Activated naive CD8-positive, alpha-beta T cell treated with anti-CD3 and anti-CD28 coated beads, Interleukin-2, amount 50 U/mL, for 16 hours (primary cell): ENCODE results near the gene HAGHL.
"Not testable (repeated sequence)": the region's sequence is repeated elsewhere in the genome, so short reads cannot be mapped to it uniquely, and the experiment has no call there.

Source experiments
- DNase-seq: peaks from one replicate; pipeline ENCODE4 v3.0.0-alpha.2; 2020; ENCODE audit warnings: low read depth, low spot score

Gene HAGHL

GRCh38 chr16:687499-687898 lies 39.4 kb upstream of the HAGHL start:
- DNase-seq = no peak

DNA sequence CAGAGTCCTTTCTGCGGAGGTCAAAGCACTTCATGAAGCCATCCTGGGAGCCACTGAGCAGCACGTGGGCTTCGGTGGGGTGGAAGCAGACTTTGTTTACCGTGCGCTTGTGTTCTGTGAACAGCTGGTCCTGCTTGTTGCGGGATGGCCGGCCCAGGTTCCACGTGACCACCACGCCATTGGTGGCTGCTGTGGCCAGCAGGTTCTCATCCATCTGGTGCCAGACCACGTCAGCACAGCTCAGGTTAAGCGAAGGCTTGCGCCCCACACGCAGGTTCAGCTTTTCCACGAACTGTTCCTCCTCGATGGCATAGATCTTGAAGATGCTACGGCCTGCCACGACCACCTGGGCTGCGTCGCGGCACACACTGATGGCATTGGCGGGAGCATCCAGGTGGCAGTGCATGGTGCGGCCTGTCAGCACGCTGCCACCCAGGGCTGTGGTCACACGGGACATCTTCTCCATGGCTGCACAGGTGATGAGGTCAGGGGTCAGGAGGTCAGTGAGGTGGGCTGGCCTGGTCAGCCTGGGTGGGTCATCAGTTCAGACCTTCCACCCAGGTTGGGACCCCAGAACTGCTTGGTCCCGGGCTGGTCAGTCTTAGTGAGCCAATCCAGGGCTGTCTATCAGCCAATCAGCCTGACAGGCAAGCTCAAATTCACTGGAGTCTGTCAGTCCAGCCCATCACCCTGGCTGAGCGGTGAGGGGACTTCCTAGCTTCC lies 37.6 kb upstream of the HAGHL start:
- no peak for DNase-seq

DNA sequence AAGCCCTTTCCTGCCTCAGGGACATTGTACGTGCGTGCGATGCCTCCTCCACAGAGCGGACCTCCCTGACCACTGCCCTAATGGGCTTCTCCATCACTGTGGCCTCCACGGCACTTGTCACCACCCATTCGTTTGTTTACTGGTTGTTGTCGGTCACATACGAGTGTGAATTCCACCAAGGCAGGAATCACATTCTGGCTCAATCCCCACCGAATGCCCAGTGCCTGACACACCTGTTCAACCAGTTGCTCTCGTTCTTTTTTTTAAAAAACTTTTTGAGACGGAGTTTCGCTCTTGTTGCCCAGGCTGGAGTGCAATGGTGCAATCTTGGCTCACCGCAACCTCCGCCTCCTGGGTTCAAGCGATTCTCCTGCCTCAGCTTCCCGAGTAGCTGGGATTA lies 35.7 kb upstream of the HAGHL start:
- not testable (repeated sequence) for DNase-seq

- no peak for DNase-seq
Observed at GRCh38 chr16:692356-693108, 34.4 kb upstream of the HAGHL start.

- no peak for DNase-seq
Observed at GRCh38 chr16:693364-693763, 33.5 kb upstream of the HAGHL start.

DNA sequence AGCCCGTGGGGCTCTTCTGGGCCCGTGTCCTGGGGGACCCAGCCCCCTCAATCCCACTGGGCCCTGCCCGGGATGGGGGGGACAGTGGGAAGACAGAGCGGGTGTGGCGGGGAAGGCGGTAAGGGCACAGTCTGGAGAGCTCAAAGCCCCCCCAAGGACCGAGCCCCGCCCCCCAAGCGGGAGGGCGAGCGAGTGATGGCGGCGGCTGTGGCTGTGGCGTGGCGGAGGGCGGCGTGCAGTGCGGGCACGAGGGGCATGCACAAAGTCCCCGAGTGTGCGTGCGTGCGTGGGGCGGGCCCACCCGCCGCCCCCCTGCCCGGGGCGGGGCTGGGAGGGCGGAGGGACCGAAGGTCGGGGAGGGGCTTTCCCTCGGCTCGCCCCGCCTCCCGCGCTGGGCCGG lies 33.1 kb upstream of the HAGHL start:
- no peak for DNase-seq

- DNase-seq = no peak
Observed at GRCh38 chr16:694187-694862, 32.6 kb upstream of the HAGHL start.

DNA sequence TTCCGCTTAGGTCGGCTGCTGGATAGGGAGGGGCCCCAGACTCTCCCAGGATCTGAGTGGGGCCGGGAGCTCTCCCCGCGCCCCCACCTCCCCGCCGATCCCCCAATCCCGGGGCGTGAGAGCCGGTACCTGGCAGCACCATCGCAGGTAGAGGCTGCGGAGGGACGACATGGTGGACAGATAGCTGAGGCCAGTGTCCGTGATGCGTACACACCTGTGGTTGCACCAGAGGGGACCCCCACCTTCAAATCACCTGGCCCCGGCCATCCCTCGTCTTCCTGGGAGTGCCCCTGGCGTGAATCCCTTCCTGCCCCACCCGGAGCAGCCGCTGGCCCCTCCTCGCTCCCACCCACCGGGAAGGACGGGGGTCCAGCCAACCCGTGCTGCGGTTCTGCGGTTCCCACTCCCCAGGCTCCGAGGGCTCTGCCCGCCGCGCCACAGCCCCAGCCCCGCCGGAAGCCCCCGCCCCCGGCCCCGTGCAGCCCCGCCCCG lies 32.0 kb upstream of the HAGHL start:
- DNase-seq = no peak

DNA sequence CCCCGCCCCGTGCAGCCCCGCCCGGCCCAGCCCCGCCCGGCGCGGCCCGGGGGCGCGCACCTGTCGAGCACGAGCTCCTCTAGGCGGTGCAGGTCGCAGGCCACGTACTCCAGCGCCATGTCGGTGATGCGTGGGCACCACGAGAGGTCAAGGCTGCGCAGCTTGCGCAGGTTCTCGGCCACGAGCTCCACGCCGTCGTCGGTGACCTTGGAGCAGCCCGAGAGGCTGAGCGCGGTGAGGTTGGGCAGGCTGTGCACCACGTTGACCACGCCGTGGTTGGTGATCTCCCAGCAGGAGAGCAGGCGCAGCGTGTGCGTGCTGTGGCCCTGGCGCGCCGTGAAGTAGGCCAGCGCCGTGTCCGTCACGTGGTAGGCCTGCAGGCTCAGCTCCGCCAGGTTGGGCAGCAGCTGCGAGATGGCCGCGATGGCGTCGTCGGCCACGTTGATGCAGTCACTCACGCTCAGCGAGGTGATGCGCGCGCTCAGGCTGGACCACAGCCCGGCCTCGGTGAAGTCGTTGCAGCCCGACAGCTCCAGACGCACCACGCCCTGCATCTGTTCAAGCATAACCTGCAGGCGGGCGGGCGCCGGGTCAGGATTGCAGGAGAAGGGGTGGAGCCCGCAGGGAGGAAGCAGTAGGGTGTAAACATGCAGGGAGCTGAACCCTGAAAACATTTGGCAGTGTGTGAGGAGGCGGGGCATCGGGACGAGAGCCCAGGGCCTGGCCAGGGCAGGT lies 31.4 kb upstream of the HAGHL start:
- DNase-seq = no peak

GRCh38 chr16:698911-699671 lies 27.8 kb upstream of the HAGHL start:
- DNase-seq = no peak

DNA sequence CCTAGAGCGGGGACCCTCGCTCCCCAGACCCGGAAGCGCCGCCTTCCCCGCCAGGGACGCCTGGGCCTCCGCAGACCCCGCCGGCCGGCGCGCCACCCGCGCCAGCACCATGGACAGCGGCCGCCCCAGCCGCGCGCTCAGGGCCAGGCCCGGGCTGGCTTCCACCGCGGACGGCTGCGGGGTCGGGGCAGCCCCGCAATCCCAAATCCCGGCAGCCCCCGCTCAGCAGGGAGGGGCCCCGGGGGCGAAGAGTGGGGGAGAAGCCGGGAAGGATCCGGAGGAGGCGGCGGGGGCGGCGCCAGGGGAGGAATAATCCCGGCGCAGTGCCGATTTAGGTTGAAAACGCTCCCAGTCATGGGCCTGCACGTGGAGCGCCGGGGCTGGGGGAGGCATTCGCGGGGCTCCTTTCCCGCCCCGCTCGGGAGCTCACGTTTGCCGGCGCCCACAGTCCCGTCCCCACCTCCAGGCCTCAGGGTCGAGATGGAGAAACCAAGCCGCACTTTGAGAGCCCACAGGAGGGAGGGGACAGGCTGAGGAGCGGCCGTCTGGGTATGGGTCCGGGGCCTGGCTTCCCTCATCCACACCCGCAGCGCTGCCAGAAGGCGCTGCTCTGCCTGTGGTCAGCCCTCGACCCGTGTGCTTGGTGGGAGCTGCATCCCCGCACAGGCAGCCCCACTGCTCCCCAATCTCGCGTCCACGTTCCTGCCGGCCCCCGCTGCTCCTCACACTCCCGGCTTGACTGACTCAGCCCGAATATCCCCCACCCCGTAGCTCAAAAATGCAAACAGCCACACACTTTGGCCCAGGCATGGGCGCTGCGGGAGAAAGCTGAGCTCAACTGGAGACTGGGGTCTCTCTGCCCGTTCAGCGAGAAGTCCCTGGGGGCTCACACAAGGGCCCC lies 26.0 kb upstream of the HAGHL start:
- DNase-seq = no peak

GRCh38 chr16:702341-702740 lies 24.6 kb upstream of the HAGHL start:
- DNase-seq = no peak

- no peak for DNase-seq
Observed at GRCh38 chr16:703406-703805, 23.5 kb upstream of the HAGHL start.

DNA sequence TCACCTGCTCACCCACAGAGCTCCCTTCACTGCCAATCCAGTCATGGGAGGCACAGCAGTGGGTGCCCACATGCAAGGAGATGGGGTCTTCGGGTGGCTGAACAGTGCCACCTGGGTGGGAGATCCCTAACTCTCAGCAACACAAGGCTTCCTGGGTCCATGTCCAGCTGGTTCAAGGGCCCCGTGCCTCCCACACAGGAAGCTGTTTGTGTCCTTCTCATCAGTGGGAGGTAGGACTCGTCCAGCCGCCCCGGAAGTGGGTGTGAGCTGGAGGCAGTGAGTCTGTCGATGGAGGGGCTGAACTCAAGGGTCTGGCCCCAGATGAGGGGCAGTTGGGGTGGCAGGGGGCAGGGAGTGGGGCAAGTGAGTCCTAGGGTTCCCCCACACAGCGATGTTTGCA lies 22.9 kb upstream of the HAGHL start:
- DNase-seq = no peak

- no peak for DNase-seq
Observed at GRCh38 chr16:704552-705380, 22.1 kb upstream of the HAGHL start.

DNA sequence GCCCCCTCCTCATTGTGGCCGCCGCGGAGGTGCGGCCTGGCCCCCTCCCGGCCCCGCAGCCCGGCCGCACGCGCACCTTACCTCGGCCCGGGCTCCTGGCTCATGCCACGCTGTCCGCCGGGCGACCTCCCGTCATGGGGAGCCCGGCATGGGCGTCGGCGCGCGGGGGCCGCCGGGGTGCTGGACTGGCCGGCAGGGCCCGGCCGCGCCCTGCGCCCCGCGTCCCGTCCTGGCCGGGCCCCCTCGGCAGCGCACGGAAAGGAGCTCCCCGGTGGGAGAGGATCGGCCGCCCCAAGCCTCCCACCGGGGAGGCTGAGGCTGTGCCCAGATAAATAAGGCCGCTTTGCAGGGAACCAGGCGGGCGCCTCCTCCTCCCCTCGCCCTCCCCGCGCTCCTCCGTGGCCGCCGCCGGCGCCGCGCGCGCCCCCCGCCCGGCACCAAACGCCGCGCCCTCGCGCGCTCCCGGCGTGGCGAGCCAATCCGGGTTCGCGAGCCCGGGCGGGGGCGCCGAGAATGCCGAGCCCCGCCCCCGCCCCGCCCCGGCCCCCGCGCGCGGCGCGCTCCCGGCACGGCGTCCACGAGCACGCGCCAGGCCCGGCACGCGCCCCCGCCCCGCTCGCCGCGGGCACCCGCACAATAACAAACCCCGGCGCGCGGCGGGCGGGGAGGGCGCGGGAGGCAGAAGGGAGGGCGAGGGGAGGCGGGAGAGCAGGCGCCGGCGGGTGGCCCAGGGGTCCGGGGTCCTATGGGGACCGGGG lies 21.3 kb upstream of the HAGHL start, which contains the start of gene FBXL16:
Gene FBXL16, minus strand, starts transcription at position 371 of the 758 bp plus-strand sequence. CDS start 8,396 bp downstream, outside the sequence.
- DNase-seq = no peak

- no peak for DNase-seq
Observed at GRCh38 chr16:706189-707061, 20.5 kb upstream of the HAGHL start.
